Ramos (cell line): ENCODE measurements around the gene GOLGA6L10.
"Not testable (repeated sequence)": the region's sequence is repeated elsewhere in the genome, so short reads cannot be mapped to it uniquely, and the experiment has no call there.

ENCODE experiments used
- in situ Hi-C: fragments of 300-500 bp; cut with MboI; formaldehyde crosslinking; loops from one replicate; pipeline ENCODE4 v1.14.3; 2022; ENCODE audit warnings: low sequenced_read_pairs; ENCODE audit not compliant: unreplicated experiment

GOLGA6L10 gene

GRCh38 chr15:82303956-82304777 is 45.1 kb downstream of the GOLGA6L10 start:
- in situ Hi-C loops: no loop called here

- in situ Hi-C loops: no loop called here
Measured at GRCh38 chr15:82301296-82302016, 47.8 kb downstream of the GOLGA6L10 start.

DNA sequence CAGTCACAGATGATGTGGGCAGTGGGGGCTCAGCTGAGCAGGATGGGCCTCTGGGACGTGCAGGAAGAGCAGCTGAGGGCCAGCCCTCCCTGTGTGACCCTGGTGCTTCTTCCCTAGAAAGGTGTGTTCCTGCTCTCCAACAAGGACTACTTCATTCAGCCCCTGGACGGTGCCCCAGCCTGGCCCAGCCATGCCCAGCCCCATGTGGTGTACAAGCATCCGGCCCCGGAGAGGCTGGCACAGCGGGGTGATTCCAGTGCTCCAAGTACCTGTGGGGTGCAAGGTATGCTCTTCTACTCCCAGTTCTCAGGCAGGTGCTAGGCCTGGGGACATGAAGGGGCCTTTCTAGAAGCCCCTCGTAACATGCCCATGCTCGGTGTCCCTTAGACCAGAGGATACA is 48.4 kb downstream of the GOLGA6L10 start:
- in situ Hi-C loops: no loop called here

GRCh38 chr15:82300326-82300725 is 48.9 kb downstream of the GOLGA6L10 start:
- in situ Hi-C loops: not testable (repeated sequence)

GRCh38 chr15:82299511-82299914 is 49.8 kb downstream of the GOLGA6L10 start:
- in situ Hi-C loops: not testable (repeated sequence)

DNA sequence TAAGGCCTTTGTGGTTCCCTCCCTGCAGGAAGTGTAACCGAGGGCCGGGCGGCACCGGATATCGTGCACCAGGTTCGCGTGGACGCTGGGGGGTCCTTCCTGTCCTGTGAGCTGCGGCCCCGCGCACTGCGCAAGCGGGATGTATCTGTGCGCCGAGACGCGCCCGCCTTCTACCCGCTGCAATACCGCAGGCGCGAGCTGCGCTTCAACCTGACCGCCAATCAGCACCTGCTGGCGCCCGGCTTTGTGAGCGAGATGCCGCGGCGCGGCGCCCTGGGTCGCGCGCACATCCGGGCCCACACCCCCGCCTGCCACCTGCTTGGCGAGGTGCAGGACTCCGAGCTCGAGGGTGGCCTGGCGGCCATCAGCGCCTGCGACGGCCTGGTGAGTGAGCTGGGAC is 50.8 kb downstream of the GOLGA6L10 start:
- in situ Hi-C loops: no loop called here

GRCh38 chr15:82298032-82298431 is 51.2 kb downstream of the GOLGA6L10 start:
- in situ Hi-C loops: no loop called here

- in situ Hi-C loops: no loop called here
Measured at GRCh38 chr15:82297546-82297945, 51.7 kb downstream of the GOLGA6L10 start.

DNA sequence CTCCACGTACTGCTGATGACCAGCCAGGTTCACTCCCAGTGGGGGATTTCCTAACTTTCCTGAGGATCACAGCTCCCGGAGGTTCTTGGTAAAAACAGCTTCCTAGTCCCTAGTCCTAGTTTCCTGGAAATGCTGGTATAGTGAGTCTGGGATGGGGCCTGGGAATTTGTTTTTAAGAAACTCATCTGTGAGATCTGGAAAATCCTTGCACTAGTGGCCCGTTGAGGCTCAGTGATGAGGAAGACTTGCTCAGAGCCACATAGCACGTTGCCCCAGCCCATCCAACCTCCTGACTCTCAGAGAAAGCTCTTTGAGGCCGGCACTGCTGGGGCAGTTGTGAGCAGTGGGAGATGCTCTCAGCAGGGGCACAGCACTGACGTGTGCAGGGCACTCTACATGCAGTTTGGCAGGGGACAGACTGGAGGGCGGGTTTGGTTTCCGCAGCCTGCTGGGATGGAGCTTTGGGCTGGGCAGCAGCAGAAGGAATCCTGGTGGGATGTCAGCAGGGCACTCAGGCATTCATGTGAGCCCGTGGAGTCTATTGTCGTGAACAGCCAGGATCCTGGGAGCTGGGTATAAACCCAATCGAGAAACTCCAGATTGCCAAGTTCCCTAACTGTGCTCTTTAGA is 55.1 kb downstream of the GOLGA6L10 start:
- in situ Hi-C loops: no loop called here

GRCh38 chr15:82292271-82292670 is 57.0 kb downstream of the GOLGA6L10 start:
- in situ Hi-C loops: no loop called here
